Epidermal melanocyte (primary cell): ENCODE measurements around the gene BCL7B.
A peak's percentile ranks its signal among the peaks of the same experiment; 100 is the strongest.
"Not testable (repeated sequence)": the region's sequence is repeated elsewhere in the genome, so short reads cannot be mapped to it uniquely, and the experiment has no call there.

Experiments
- DNase-seq: peaks from one replicate; pipeline ENCODE4 v3.0.0; 2011; ENCODE audit warnings: low spot score; ENCODE audit not compliant: insufficient read length

BCL7B gene

GRCh38 chr7:73536479-73536878 lies 21.0 kb downstream of the BCL7B start:
- DNase-seq, result no peak

DNA sequence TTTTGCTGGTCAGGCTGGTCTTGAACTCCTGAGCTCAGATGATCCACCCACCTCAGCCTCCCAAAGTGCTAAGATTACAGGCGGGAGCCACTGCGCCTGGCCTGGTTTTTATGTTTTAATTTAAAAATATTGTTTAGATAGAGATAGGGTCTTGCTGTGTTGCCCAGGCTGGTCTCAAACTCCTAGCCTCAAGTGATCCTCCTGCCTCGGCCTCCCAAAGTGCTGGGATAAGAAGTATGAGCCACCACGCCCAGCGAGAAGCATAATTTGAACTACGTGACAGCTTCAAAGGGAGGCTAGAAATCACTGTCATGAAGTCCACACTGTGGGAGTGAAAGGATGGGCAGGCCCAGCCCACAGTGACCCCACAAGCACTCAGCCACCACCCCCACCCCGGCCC lies 21.6 kb downstream of the BCL7B start:
- DNase-seq, result not testable (repeated sequence)

DNA sequence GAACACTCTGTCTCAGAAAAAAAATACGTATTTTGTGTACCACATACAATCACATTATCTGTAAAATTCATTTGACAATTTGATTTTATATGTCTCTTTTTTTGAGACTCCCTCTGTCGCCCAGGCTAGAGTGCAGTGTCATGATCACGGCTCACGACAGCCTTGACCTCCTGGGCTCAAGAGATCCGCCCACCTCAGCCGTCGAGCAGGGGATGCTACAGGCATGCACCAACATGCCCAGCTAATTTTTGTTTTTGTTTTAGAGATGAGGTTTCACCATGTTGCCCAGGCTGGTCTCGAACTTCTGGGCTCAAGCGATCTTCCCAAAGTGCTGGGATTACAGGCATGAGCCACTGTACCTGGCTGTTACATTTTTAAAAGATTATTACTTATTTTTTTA lies 23.7 kb downstream of the BCL7B start:
- DNase-seq, result no peak

GRCh38 chr7:73532224-73532623 lies 25.3 kb downstream of the BCL7B start:
- DNase-seq, result no peak

- no peak for DNase-seq
These were observed 26.7 kb downstream of the BCL7B start for GRCh38 chr7:73530800-73531199.

DNA sequence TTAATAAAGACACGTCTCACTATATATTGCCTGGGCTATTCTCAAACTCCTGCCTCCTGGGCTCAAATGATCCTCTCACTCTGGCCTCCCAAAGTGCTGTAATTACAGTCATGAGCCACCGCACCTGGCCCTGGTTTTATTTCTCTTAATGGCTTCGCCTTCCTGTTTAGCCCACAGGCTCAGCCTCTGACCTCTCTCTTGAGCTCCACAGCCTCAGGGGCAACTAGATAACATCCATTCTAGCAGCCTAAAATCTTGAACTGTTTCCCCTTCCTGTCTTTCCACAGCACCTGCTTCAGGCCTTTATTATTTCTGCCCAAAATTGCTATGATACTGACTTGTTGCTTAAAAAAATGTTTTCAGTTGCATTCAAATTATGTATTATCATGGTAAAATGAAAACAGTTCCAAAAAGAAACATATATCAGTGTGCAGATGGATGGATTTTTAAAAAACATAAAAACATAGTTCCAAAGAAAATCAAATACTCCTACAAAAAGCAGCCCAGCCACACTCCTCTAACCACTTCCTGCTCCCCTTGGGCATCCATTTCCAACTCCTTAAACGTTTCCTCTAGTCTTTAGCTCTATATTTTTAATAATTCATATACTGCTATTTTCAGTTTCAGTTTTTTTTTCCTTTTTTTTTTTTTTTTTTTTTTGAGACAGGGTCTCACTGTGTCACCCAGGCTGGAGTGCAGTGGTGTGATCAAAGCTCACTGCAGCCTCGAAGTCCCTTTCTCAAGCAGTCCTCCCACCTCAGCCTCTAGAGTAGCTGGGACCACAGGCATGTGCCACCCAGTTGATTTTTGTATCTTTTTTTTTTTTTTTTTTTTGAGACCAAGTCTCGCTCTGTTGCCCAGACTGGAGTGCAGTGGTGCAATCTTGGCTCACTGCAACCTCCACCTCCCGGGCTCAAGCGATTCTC lies 30.3 kb downstream of the BCL7B start:
- DNase-seq, result no peak

GRCh38 chr7:73526158-73526494 lies 31.4 kb downstream of the BCL7B start:
- DNase-seq, result not testable (repeated sequence)

- peak; percentile 99 for DNase-seq
These were observed 35.2 kb downstream of the BCL7B start, which contains the start of gene BAZ1B for GRCh38 chr7:73522105-73522872. TSS of gene BAZ1B (minus strand) at chr7:73522293. CDS start at chr7:73521933, 360 bp downstream.

DNA sequence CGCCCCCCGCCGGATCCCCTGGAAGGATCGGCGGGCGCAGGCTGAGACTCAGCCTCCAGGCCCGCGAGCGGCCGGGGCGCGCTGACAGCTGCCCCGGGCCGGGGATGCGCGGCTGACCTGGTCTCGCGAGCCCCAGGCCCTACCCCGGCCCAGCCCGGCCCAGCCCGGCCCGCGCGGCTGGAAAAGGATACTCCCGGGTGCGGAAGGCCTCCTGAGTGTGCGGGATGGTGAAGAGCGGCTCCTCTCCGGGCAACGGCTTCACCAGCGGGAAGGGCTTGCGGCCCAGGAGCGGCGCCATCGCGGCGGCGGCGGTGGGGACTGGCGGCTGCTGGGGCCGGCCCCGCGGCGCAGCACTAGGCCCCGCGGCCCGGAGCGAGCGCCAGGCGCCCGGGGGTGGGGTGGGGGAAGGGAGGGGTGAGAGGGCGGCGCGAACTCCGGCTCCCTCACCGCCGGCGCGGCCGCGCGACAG lies 35.8 kb downstream of the BCL7B start:
- no peak for DNase-seq

- DNase-seq, result peak; percentile 28
These were observed 36.5 kb downstream of the BCL7B start for GRCh38 chr7:73520673-73521635.

DNA sequence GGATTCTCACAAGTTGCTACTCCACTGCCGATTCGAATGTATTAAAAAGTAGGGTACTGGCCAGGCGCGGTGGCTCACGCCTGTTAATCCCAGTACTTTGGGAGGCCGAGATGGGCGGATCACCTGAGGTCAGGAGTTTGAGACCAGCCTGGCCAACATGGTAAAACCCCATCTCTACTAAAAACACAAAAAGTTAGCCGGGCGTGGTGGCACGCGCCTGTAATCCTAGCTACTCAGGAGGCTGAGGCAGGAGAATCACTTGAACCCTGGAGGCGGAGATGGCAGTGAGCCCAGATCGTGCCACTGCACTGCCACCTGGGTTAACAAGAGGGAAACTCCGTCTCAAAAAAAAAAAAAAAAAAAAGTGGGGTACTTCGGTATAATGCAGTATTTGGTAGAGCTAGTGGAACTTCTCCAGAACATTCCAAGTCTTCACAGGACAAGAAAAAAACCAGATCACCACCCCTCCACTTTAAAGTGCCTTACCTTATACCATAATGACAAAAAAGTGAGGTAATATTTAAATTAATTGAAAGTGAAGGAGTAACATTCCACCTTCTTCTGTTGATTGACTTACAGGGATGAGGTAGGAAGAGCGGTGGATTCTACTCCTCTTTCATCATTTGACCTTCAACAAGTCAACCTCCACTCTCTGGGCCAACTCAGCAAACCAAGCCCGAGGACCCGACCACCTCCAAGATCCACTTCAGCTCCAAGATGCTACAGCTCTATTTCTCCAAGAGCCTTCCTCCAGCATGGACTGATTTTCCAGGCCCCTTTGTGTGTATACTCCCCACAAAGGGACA lies 37.4 kb downstream of the BCL7B start:
- DNase-seq, result no peak

DNA sequence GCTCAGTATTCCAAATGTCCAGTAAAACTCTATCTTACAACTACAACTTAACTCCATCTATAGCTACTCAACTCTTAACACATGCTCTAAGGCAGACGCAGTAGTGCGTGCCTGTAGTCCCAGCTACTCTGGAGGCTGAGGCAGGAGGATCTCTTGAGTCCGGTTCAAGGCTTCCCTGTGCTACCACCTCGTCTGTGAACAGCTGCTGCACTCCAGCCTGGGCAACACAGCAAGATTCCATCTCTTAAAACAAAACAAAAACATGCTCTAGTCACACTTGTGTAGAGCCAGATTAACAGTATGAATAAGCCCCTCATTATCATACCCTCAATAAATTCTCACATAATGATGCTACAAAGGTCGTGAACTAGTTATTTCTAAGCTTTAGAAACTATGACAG lies 39.0 kb downstream of the BCL7B start:
- DNase-seq, result no peak

GRCh38 chr7:73517241-73517995 lies 40.1 kb downstream of the BCL7B start:
- DNase-seq, result no peak

- no peak for DNase-seq
These were observed 42.3 kb downstream of the BCL7B start for GRCh38 chr7:73515178-73515577.

DNA sequence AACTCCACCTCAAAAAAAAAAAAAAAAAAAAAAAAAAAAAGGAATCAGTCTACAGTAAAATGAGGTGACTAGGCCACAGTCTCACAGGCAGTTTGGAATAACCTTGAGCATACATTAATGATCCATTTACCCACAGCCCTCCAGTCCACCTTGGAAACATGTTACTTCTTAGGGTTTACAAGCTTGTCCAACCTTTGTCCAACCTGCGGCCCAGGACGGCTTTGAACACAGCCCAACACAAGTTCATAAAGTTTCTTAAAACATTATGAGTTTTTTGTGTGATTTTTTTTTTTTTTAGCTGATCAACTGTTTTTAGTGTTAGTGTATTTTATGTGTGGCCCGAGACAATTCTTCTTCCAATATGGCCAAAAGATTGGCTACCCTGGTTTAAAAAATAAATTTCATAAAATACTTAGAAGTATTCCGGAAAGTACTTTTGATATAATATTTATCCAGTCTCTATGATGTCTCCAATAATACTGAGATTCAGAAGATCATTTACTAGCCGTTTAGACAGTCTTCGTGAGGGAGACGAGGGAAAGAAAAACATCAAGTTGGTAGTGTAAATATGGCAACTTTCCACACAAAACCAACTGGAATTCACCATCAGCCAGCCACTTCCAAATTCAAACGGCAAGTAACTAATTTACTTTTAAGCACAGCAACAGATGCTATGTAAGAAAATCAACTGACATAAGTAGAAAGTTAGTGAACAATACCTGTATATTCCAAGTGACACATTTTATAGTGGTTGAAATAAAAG lies 45.3 kb downstream of the BCL7B start:
- DNase-seq, result no peak

DNA sequence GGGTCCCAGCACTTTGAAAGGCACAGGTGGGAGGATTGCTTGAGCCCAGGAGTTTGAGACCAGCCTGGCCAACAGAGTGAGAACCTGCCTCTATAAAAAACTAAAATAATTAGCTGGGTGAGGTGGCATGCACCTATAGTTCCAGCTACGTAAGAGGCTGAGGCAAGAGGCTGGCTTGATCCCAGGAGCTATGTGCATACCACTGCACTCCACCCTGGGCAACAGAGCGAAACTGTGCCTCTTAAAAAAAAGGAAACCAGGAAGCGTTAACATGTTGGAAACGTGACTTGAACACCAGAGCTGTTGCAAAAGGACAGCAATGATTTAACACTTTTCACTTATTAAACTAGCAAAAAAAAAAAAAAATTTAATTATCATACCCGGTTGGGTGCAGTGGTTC lies 48.0 kb downstream of the BCL7B start:
- DNase-seq, result no peak

DNA sequence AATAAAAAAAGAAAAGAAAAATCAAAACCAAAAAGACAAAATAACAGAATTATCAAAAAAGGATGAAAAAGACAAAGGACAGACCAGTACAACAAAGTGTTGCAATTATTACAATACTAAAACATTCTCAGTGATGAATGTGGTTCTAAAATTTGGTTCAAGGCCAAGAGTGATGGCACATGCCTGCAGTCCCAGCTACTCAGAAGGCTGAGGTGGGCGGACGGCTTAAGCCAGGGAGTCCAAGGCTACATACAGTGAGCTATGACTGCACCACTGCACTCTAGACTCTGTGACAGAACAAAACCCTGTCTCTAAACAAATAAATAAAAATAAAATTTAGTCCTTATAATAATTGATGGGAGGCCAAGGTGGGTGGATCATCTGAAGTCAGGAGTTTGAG lies 49.9 kb downstream of the BCL7B start:
- DNase-seq, result no peak

DNA sequence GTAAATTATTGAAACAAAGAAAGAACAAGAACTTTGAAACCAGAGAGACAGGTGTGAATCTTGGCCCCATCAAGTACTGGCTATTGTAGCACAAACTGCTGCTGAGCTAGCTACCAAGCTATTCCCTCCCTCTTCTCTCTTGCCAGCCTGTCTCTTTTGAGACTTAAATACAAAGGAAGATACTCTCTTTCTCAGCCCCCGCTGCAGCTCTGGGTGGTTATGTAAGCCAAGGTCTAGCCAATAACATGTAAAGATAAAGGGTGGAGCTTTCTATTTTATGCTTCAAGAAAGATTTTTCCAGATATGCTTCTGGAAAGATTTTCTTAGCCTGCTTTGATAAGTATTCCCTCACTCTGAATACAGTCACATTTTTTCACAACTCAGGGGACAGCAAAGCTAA lies 52.6 kb downstream of the BCL7B start:
- no peak for DNase-seq

DNA sequence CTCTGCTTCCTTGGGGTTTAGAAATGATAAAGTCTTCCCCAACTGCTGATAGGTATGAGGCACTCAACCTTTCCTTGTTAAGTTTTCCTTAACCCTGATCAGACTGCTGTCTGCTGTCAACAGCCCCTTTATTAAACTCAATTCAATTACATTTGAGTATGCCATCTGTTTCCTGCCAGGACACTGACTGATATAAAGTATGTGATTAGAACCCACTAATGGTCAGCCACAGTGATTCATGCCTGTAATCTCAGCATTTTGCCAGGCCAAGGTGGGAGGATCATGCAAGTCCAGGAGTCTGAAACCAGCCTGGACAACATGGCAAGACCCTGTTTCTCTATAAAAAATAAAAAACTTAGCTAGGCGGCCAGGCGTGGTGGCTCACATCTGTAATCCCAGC lies 53.5 kb downstream of the BCL7B start:
- no peak for DNase-seq
